HepG2 (cell line): ENCODE data around the gene ZMPSTE24. TPM values are rescaled to one million over a fixed set of nuclear protein-coding genes. Genes with fewer than 3 reads are reported as not detected.

Experiments used
- E2F5 ChIP-seq: sonication (generic); formaldehyde crosslinking; conservative IDR thresholded peaks from 2 replicates; pipeline ENCODE4 v1.4.0; 2020; ENCODE audit warnings: missing genetic modification reagents
- GMEB1 ChIP-seq: sonication (generic); formaldehyde crosslinking; IDR thresholded peaks from 2 replicates; pipeline ENCODE4 v1.5.1; 2020; ENCODE audit warnings: missing genetic modification reagents, mild to moderate bottlenecking, borderline replicate concordance
- GTF3A ChIP-seq: sonication (generic); formaldehyde crosslinking; conservative IDR thresholded peaks from 2 replicates; pipeline ENCODE4 v1.4.0; 2020; ENCODE audit warnings: mild to moderate bottlenecking, missing genetic modification reagents
- HNRNPLL ChIP-seq: fragments of 200-400 bp; formaldehyde crosslinking; IDR thresholded peaks from 2 replicates; pipeline ENCODE4 v1.6.1; 2017; ENCODE audit warnings: mild to moderate bottlenecking, low read depth, low read length; ENCODE audit not compliant: poor library complexity, severe bottlenecking
- MED13 ChIP-seq: sonication (generic); formaldehyde crosslinking; IDR thresholded peaks from 2 replicates; pipeline ENCODE4 v1.5.0; 2020; ENCODE audit warnings: missing genetic modification reagents
- POLR2G ChIP-seq: fragments of 200-400 bp; formaldehyde crosslinking; IDR thresholded peaks from 2 replicates; pipeline ENCODE4 v1.6.1; 2018; ENCODE audit warnings: mild to moderate bottlenecking, low read depth, low read length, moderate library complexity
- SP140L ChIP-seq: sonication (generic); formaldehyde crosslinking; IDR thresholded peaks from 2 replicates; pipeline ENCODE4 v1.4.0; 2020; ENCODE audit warnings: missing genetic modification reagents, borderline replicate concordance
- ZBTB3 ChIP-seq: sonication (generic); formaldehyde crosslinking; IDR thresholded peaks from 2 replicates; pipeline ENCODE4 v1.4.0; 2020; ENCODE audit warnings: low read depth, mild to moderate bottlenecking, moderate library complexity, missing genetic modification reagents, borderline replicate concordance
- ZFP82 ChIP-seq: sonication (generic); formaldehyde crosslinking; IDR thresholded peaks from 2 replicates; pipeline ENCODE4 v1.5.1; 2020; ENCODE audit warnings: mild to moderate bottlenecking, missing genetic modification reagents, borderline replicate concordance
- ZGPAT ChIP-seq: IDR thresholded peaks from 2 replicates; pipeline ENCODE4 v1.6.1; 2016; ENCODE audit warnings: mild to moderate bottlenecking
- ZNF550 ChIP-seq: sonication (generic); formaldehyde crosslinking; IDR thresholded peaks from 2 replicates; pipeline ENCODE4 v1.4.0; 2020; ENCODE audit warnings: mild to moderate bottlenecking, missing genetic modification reagents, borderline replicate concordance
- ZNF564 ChIP-seq: sonication (generic); formaldehyde crosslinking; IDR thresholded peaks from 2 replicates; pipeline ENCODE4 v1.8.1; 2023; ENCODE audit warnings: mild to moderate bottlenecking, missing genetic modification reagents
- ZNF687 ChIP-seq: sonication (generic); formaldehyde crosslinking; IDR thresholded peaks from 2 replicates; pipeline ENCODE4 v1.5.1; 2020; ENCODE audit warnings: mild to moderate bottlenecking, missing genetic modification reagents, moderate library complexity
- ZSCAN22 ChIP-seq: sonication (generic); formaldehyde crosslinking; IDR thresholded peaks from 2 replicates; pipeline ENCODE4 v1.4.0; 2020; ENCODE audit warnings: mild to moderate bottlenecking, missing genetic modification reagents
- ZSCAN30 ChIP-seq: sonication (generic); formaldehyde crosslinking; IDR thresholded peaks from 2 replicates; pipeline ENCODE4 v1.5.0; 2020; ENCODE audit warnings: mild to moderate bottlenecking, missing genetic modification reagents
- polyA plus RNA-seq, 8 experiments: library from polyadenylated mRNA; depleted of rRNA in 3 of 8; stranded (reverse) in 7 of 8; unstranded in 1 of 8; fragments of >200 nt; fragmentation: Illumina TruSeq in 4 of 8; extraction: Trizol in 4 of 8; gene quantifications; 2 replicates each; pipeline versions ENCODE4 v1.2.1 to v1.2.3, GENCODE V29; 2011 to 2016; ENCODE audit warnings: low read depth in 4 of 8, missing spikeins in 1 of 8, mixed read lengths in 1 of 8; ENCODE audit not compliant: insufficient read depth in 1 of 8
- total RNA-seq, 5 experiments: library from RNA; depleted of rRNA; stranded (reverse); fragments of >200 nt; fragmentation: Illumina TruSeq; extraction: Trizol; gene quantifications; 2 replicates each; pipeline ENCODE4 v1.2.3, GENCODE V29; 2016; ENCODE audit warnings: low read depth in 1 of 5

The ZMPSTE24 gene
- total and polyA plus RNA-seq, 2 of the 13 experiments (the other 11 are each of a cell fraction or from before 2014, with no cell fraction given), result 13.6 to 60.2 TPM

GRCh38 chr1:40257688-40258444 is at the start of gene ZMPSTE24 (continued):
- TF ChIP-seq HNRNPLL (peak; percentile 79), ZSCAN30 (CRISPR knock-in tag) (peak; percentile 64; the same call in 1 of the 2 replicates), ZFP82 (CRISPR knock-in tag) (0 out of 2 replicates have a peak, but pooled peaks have one; percentile 75), ZGPAT (CRISPR knock-in tag) (peak; percentile 95), SP140L (CRISPR knock-in tag) (peak; percentile 66; the same call in 1 of the 2 replicates), E2F5 (CRISPR knock-in tag) (0 out of 2 replicates have a peak, but pooled peaks have one; percentile 21), GMEB1 (CRISPR knock-in tag) (peak; percentile 89), MED13 (CRISPR knock-in tag) (no peak), ZSCAN22 (CRISPR knock-in tag) (no peak), GTF3A (CRISPR knock-in tag) (no peak; the same call in 1 of the 2 replicates), ZNF687 (CRISPR knock-in tag) (peak; percentile 93), ZBTB3 (CRISPR knock-in tag) (no peak), ZNF550 (CRISPR knock-in tag) (no peak), ZNF564 (CRISPR knock-in tag) (peak; percentile 32; the same call in 1 of the 2 replicates), POLR2G (peak; percentile 89)
